LoVo (cell line): ENCODE data around the gene RIMS4.

Experiments
- DNase-seq: peaks from one replicate; pipeline ENCODE4 v3.0.0-alpha.2; 2016; ENCODE audit warnings: low spot score

Gene RIMS4

DNA sequence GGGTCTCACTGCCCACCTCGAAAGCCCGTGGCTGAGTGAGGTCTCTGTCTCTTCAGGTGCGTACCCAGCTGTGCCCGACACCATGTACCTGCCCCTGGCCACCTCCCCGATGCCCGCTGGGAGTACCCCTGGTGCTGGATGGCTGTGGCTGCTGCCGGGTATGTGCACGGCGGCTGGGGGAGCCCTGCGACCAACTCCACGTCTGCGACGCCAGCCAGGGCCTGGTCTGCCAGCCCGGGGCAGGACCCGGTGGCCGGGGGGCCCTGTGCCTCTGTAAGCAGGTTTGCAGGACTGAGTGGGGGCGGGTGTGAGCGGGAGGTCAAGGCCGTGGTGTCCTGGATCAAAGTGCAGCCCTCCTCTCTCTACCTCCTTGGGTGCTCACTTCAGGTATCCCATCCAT, 90.5 kb downstream of the RIMS4 start:
- no peak for DNase-seq

DNA sequence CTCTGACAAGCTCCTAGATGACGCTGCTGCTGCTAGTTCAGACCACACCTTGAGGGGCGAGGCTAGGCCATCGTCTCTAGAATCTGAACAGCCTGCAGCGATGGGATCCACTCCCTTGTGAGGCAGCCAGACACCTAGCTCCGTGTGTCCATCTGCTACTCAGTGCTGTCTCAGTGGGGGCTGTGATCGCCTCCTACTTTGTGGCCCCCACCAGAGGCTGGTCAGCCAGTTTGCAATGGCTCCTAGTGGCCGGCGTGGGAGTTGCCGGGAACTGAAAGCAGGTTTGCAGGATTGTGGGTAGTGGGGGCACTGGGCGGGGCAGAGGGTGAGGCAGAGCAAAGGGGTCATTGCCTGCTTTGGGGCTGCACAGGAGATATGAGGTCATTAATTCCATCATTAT, 92.4 kb downstream of the RIMS4 start:
- DNase-seq = no peak

DNA sequence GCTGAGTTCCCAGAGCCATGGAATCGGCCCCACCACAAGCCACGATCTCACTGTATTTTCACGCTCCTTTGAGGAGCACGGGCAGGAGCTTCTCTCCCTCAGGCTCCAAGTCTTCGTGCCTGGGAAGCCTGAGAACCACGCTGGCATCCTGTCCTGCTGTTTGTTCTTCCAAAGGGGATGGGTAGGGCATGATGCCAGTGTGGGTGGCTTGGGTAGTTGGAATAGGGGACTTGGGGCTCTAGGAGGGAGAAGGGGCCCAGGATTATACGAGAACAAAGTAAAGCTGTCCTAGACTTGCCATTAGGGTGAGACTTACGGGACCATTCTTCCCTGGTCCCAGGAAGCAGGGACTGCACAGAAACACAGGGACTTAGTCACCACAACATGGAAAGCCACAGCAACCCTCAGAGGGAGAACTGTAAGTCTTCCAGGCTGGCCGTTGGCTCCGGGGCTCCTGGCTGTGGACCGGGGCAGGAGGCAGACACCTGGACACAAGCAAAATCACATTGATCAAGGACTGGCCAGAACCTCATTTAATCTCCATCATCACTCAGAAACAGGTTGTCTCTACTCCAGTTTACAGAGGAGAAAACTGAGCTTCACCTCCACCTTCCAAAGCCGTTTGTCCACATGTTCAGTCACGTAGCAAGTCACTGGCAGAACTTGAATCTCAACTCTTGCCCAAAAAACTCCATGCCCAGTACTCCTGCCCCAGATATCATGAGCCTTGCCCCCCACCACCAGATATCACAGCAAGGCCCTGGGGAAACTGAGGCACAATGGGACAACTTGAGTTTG, 93.8 kb downstream of the RIMS4 start:
- no peak for DNase-seq

DNA sequence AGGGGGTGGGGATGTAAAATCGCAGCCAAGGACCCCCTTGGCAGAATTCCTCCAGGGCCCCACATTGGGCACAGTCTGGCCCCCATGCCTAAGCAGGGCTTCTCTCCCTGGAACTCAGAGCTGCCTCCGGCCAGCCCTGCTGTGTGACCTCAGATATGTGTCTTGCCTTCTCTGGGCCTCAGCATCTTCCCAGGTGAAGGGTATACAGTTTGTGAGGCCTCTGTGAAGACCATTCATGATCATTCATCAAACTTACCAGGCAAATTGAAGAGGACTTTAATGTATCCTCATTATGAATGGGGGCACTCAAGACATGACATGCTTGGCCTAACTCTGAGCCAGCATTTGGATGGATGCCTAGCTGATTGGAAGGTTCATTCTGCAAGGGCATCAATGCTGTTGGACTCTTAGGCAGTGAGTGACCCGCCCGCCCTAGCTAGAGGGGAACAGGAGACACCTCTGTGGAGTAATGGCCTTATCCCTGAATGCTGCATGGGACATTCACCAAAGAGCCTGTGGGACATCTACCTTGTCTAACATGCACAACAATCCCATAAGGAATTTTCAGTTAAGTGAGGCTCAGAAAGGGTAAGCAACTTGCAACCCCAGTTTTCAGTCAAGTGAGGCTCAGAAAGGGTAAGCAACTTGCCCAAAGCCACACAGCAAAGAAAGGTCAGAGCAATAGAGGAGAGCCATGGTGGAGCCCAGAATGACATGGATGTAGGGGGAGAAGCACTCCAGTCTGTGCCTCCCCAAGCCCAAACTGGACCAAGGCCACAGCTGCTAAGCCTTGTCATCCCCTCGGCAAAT, 94.6 kb downstream of the RIMS4 start:
- DNase-seq = no peak

DNA sequence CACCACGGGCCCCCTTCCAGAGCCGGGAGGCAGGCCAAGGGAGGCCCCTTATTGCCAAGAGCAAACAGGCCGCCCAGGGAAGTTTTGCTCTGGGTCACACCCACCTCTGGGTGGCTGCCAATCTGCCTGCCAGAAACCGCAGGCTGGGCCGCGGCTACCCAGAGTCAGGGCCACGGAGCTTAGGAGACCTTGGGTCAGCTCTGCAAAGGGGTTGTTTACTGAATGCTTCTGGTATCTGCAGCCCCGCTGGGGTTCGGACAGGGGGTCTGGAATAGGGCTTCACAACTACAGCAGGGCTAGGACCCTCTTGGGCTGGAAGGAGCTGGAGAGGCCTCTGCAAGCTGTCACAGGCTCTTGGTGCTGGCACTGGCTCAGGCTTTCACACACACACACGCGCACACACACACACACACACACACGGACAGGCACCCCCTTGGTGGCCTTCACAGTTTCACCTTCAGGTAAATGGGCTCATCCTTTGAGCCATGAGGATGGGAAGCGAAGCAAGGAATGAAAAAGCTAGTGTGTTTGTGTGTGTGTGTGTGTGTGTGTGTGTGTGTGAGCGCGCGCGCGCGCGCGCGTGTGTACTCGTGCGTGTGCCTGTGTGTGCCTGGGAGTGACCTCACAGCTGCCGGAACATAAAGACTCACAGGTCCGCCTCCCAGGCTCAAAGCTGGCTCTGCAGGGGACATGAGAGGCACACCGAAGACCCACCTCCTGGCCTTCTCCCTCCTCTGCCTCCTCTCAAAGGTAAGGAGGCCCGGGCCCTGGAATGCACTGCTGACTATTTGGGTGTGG, 95.4 kb downstream of the RIMS4 start, which contains the start of gene CCN5:
Gene CCN5 (plus strand): TSS at position 669 of the 798 bp plus-strand sequence. CDS start 22 bp downstream, at position 691.
- DNase-seq = peak; percentile 86

DNA sequence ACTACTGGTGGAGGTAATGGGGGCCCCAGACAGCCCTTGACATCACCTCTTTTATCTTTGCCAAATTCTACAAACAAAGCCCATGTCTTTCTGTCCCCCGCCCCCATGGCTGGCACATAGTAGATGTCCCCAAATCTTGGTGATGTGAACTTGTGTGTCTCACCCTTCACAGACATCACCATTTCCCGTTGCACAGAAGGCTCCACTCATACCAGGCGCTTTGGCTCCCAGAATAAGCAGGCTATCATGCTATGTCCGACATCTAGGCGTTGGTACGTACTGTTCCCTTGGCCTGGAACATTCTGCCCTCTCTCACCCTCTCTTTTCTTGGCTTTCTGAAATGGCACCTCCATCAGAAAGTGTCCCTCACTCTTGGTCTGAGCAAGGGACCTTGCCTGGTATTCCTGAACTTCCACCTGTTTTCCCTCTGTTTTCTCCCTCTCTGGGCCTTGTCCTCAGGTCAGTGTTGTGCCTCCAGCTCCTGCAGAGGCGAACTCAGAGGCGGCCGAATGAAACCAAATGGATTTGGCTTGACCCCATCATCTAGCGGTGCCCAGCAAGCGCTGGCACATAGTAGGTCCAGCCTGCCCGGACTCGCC, 96.1 kb downstream of the RIMS4 start:
- DNase-seq = no peak

DNA sequence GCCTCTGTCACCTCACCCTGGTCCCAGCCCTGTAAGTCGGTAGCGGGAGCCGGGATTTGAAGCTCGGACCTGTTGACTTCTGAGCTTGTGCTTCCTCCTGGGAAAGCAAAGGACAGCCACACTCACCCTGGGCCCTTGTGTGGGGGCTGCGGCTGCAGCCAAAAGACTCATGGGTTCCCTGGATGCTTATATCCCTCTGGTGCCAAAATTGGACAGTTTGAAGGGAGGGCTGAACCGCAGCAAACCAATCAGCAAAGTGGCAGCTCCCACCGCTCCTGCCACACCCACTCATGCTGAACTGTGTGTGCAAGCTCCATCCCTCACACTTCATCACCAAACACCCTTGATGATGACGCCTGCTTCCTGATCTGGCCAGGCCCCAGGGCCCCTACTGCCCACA, 99.1 kb downstream of the RIMS4 start:
- no peak for DNase-seq

DNA sequence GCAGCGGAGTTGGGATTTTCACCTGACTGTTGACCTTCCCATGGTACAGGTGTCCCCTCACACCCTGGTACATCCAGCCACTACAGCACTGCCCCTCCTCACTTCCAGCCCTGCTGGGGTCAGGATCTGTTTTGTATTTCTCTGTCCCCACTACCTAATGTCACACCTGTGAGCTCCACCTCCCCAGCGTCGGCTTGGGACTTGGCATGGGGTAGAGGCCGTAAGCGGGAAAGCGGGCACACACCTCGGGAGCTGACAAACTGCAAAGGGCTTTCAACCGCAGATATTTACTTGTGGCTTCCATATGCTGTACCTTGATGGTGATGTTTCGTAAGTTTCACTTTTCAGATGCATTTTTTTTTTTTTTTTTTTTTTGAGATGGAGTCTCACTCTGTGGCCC, 100.5 kb downstream of the RIMS4 start:
- no peak for DNase-seq

DNA sequence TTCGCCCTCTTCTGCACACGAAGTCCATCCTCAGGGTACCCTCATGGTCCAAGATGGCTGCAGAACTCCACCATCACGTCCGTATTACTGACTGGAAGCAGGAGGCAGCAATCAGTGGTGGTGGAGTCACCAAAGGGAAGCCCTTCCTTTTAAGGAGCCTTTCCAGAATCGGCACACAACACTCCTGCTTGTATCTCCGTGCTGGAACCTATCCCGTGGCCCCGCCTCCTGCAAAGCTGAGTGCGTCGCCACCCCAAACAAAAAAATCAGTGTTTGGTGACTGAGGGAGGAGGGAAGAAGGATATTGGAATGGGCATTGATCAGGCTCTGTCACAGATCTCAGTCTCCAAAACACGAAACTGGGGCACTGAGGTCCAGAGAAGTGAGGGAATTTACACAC, 101.0 kb downstream of the RIMS4 start:
- DNase-seq = no peak

DNA sequence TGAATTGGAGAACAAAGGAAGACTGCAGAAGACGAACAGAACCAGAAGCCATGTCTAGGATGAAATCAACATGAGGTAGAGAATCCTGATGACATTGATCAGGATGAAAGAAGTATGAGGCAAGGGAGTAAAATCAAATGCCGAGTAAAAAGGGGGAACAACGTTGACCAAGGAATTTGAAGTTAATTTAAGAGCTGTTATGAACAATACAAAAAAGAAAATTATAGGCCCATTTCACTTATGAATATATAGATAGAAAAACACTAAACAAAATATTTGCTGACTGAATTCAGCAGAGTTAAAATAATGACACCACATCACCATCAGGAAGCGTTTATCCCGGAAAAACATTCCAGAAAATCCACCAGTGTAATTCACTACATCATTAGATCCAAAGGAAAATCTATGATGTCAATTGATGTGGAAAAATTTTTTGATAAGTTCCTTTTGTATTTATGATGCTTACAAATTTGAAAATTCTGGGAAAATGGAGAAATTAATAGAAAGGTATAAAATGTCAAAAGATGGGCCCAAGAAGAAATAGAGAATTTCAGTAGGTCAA, 103.2 kb downstream of the RIMS4 start:
- DNase-seq = no peak

DNA sequence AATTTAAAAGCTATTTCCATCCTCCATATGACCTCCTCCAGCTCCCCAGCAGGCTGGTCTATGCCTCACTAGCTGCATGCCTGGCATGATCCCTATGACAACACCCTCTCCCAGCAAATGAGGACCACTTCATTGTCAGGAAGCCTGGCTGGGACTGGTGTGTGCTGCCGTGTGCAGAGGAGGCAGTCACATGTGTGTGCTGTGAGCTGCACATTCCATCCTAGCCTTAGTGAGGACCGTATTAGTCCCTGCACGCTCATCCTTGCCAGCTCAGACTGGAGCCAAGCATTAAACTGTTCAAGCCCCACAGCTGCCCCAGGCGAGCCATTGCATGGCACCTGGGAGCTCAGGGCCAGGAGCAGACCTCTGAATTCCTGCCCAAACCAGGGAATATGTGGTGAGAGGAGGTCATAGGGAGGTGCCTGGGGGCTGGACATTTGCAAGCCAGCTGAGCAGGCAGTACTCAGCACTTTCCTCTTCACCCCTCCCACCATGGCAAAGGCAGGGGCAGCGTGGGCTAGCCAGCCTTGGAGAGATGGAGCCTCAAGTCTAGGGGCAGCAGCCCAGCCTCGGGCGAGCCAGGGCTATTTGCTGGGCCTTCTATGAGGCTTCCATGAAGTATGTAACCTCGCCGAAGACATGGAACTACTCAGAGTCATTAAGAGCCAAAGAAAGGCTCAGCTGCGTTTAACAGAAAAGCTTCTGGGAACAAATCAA, 103.9 kb downstream of the RIMS4 start:
- DNase-seq = no peak

DNA sequence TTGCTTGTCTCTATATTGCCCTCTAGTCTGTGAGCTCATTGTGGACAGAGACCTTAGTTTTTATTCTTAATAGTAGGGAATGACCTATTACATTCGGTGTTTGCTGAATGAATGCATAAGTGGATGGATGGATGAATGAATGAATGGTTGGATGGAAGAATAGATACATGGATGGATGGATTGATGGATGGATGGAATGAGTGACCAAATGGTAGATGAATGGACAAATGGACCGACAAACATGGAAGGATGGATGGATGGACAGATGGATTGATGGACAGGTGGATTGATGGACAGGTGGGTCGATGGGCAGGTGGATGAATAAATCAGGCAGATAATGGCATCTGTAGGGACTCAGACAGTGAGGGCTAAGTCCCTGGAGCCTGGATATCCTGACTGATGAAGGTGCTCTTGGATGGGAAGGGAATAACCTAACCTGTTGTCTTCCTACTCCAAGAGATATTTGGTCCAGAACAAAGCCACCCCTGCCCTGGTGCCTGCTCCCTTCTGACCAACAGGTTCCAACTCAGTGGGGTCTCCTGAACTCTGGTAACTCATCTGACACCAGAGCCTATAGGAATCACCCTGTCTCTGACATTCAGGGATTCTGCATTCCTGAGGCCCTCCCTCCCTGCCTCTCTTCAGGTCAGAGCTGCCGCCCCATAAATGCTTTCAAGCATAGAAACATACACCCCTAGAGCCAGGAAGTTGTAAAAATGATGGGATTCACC, 104.8 kb downstream of the RIMS4 start:
- DNase-seq = no peak

DNA sequence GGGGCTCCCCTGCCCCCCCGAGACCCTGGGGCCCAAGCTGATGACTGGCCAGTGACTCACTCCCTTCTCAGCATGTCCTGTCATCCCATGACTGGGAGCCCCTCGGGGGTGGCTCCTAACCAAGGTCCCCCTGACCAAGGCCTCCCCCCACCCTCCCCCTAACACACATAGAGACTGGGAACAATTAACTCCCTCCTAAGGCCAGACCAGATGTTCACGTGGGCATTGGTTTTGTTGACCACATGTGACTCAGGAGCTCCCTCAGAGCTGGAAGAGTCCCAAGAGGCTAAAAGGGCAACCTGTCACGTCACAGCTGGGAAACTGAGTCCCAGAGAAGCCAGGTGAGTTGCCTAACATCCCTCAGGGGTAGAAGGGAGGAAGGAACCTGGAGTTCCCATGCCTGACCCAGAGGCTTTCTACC, 105.8 kb downstream of the RIMS4 start:
- DNase-seq = no peak

DNA sequence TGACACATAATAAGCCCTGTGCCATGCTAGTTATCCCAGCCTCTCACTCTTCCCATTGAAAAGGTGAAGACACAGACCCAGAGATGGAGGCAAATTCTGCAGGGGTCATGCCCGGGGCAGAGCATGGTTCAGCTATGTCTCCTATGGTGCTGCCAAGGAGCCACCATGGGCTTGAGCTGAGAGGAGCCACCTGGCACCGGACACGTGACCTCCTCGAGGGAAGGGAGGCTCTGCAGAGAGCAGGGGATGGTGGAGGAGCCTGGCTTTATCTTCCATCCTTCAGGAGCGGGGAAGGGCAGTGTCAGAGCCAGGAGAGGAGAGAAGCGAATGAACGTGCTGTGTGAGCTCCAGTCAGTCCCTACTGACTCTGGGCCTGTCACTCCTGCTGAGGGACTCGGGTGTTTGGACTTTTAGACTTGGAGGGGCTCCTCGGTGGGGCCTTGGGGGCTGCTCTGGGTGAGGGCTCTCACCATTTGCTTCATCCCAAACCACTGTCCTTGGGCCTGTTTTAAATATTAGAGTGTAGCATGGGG, 106.3 kb downstream of the RIMS4 start:
- DNase-seq = no peak

DNA sequence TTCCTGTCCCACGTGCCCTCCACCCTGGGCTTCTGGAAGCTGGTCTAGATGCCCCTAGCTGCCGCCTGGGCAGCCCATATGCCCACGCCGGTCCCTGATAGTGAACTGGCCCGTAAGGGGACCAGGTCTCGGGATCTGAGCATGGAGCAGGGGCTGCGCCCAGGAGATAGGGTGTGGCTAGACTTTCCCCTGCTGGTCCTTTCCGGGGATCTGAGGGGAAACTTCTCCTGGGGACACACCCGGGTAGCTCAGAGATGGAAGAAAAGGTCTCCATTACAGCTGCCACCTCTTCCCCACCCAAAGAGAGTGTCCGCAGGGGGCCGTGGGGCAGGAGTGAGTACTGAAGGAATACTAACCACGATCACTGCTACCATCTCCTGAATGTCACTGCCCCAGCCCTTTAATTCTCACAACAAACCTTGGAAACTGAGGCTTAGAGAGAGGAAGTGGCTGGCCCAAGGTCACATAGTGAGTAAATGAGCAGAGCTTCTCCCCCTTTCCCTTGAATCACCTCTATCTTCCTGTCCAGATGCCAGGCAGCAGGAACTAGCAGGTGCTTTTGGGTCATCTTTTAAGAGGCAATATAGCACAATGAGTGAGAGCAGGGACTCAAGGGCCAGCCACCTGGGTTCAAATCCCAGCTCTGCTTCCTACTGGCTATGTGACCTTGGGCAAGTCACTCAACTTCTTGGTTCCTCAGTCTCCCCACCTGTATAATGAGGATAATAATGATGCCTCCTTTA, 107.0 kb downstream of the RIMS4 start:
- no peak for DNase-seq

DNA sequence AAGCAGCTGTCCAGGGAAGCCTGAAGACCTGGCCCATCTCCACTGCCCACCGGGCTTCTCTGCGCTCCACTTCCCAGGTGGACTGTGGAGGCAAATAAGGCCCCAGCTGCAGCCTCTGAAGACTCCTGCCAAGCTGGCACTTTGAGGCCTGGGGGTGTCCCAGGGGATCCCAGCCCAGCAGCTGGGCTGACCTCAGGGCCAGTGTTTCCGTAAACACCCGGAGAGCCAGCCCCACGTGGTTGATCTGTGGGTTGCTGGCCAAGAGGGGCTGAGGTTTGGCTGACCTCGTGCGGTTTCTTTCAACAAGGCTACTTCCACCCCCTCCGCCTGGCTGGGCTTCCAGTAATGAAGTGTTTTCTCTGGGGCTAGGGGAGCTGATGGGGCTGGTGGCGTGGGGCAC, 107.6 kb downstream of the RIMS4 start:
- DNase-seq = no peak

DNA sequence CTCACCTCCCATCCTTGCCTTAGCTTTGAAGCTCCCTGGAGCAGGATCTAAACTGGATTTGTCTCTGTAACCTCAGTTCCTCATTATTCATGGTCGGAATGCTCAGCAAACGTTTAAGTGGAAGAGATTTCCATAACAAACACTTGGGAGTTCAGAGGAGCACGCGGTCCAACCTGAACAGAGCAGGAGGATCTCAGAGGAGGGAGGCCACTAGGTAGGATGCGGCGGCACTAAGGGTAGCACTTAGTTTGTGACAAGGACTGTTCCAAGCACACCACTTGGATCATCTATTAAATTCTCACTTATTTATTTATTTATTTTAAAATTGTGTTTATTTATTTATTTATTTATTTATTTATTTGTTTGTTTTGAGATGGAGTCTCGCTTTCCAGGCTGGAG, 108.5 kb downstream of the RIMS4 start:
- no peak for DNase-seq
